HK-2 (cell line): ENCODE measurements around the gene LTO1.
A peak's percentile ranks its signal among the peaks of the same experiment; 100 is the strongest.

Experiments used
- DNase-seq: peaks from one replicate; pipeline ENCODE4 v3.0.0-alpha.2; 2018; ENCODE audit not compliant: unreplicated experiment

The LTO1 gene

DNA sequence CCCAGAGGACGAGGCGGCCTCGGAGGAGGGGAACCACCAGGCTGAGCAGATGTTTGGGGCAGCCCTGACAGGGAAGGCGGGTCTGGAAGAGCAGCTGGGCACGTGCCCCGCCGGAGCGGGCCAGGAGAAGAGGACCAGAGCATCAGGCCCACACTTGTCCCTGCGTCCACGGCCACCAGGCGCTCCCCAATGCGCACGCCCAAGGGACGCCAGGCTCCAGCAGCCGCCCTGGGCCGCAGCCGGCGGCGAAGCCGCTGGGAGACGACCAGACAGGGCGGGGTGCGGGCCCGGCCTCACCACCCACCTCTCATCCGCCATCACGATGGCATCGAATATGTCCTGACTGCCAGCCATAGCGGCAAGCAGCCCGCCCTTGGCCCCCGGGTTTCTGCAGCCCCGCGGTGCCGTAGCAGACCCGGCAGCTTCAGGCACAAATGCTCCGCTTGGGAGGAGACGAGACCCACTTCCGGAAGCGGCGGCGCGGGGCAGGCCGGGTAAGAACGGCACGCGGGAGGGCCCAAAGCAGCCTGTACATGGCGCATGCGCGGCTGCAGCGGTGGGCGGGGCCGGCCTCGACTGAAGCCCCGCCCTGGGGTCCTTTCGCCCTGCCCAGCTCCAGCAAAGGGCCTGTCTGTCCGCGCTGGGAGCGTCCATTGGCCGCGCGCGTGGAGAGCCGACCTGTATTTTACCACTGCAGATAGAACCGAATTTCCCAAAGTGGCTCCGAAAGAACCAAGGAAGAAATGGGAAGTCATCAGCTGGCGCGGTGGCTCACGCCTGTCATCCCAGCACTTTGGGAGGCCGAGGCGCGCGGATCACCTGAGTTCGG is at the start of gene LTO1:
TSS of gene LTO1 (minus strand) at position 468 of the 829 bp plus-strand sequence. CDS start at position 354, 114 bp downstream.
- DNase-seq: peak; percentile 94

DNA sequence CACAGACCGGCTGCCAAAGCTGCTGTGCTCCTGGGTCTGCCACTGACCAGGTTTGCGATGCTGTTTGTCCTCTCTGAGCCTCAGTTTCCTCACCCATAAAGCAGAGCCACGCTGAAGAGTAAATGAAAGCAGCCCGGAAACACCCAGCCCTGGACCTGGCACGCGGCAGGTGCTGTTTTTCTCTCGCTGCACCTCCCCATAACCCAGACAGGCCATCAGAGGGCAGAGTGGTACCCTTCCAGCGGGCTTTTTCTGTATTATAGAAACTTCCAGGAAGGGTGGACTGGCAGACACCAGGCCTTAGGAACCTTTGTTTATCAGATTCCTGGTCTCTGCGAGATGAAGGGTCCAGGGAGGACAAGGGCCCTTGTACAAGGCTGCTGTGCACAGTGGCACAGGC is 46.6 kb upstream of the LTO1 start:
- DNase-seq: no peak

DNA sequence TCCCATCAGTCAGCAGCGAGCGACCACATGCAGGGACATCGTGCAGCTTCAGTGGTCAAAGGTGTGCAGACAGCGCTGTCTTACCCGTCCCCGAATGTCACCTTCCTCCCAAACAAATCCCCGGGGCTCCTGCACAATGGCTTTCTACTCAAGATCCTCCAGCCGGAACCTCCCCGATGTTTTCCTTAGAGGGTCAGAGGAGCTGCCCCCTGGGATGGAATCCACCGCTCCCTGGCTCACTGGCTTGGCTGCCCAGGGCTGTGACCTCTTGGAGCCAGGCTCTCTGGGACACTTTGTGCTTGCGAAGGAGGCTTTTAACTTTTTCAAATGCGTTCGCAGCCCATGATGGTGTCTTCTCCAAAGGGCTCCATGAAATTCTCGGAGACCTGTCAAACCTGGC is 46.0 kb upstream of the LTO1 start:
- no peak for DNase-seq

DNA sequence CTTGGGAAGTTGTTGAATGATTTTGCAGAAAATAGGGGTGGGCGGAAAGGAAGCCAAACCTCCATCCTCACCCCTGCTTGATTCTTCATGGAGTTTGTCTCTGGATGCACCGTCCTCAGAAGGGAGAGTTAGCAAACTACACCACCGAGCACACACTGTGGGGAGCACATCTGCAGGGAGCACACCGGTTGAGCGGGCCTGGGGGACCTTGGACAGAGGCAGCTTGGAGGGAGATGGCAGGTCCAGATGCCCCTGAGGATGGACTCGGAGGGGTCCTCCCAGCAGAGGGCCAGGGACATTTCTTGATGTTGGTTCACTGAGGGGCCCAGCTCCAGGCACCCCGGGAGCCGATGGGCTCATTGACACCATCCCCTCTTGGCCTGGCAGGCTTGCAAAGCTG is 43.8 kb upstream of the LTO1 start:
- no peak for DNase-seq

DNA sequence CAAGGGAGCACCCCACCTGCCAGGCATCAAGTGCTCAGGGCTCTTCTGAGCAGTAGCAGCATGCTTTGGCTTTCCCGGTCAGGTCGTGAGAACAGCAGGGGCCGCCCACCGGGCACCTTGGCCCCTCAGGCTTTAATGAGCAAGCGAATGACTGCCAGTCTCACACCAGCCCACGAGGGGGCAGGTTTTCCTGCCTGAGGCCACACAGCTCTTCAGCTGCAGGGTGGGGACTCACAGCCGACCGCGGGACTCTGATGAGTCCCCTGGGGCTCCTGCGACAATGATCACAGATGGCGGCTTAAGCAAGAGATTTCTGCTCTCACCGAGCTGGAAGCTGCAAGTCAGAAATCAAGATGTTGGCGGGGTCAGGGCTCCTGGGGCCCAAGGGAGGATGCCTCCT is 43.0 kb upstream of the LTO1 start:
- DNase-seq: peak; percentile 8

GRCh38 chr11:69716891-69717747 is 42.0 kb upstream of the LTO1 start:
- no peak for DNase-seq

DNA sequence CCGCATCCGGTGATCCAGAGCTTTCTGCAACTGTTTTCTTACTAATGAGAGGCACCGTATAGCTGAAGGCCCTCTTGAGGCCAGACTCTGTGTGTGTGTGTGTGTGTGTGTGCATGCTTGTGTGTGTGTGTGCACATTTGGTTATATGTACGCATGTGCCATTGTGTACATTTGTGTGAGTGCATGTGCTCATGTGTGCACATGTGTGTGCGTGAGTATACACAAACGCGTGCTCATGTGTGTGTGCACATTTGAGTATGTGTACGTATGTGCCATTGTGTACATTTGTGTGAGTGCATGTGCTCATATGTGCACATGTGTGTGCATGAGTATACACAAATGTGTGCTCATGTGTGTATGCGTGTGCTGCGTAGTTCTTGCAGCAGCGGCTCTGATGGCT is 40.9 kb upstream of the LTO1 start:
- DNase-seq: no peak

DNA sequence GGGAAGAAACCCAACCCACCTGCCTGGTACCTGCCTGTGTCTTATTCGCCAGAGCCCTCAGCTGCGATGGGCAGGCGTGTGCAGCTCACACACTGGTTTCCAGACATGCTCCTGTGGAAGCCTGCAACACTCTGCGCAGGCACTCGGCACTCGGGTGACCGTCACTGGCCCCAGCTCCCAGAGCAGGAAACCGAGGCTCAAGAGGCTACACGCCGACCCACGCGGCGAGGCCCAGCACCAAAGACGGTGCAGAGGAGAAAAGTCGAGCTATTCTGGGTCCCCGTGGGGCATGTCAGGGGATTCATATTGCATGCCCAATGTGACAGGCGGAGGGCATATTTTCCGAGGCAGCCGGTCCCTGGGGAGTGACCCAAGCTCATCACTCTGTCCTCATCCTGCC is 40.3 kb upstream of the LTO1 start:
- DNase-seq: no peak

DNA sequence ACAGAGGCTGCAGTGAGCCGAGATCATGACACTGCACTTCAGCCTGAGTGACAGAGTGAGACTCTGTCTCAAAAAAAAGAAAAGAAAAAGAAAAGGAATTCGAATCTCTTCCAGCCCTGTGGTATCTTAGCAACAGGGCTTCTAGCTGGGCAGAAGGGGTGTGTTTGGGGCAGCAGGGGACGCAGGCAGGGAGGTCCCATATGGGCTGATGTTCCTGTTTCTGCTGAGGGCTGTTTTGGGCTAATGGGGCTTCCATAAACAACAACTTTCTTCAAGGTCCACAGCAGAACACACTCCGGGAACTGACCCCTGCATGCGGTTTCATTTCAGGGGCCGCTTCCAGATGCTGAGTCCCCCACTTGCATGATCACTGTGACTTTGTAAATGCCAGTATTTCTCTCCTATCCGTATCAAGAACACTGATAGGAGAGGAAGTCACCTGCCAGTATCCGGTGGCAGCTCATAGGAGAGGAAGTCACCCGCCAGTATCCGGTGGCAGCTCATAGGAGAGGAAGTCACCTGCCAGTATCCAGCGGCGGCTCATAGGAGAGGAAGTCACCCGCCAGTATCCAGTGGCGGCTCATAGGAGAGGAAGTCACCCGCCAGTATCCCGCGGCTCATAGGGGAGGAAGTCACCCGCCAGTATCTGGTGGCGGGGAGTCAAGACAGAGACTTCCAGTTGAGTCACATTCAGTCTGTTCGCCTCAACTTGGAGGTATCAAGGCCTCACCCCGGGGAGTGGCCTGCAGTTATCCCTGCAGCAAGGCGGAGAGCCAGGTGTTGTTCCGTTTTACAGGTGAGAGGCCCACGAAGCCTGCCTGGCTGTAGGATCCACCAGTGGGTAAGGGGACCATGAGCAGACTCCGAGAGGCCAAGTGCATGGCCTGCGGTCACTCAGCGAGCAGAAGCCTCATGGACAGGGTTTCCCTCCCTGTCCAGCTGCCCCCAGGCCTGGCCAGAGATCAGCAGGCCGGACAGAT is 37.0 kb upstream of the LTO1 start:
- no peak for DNase-seq

DNA sequence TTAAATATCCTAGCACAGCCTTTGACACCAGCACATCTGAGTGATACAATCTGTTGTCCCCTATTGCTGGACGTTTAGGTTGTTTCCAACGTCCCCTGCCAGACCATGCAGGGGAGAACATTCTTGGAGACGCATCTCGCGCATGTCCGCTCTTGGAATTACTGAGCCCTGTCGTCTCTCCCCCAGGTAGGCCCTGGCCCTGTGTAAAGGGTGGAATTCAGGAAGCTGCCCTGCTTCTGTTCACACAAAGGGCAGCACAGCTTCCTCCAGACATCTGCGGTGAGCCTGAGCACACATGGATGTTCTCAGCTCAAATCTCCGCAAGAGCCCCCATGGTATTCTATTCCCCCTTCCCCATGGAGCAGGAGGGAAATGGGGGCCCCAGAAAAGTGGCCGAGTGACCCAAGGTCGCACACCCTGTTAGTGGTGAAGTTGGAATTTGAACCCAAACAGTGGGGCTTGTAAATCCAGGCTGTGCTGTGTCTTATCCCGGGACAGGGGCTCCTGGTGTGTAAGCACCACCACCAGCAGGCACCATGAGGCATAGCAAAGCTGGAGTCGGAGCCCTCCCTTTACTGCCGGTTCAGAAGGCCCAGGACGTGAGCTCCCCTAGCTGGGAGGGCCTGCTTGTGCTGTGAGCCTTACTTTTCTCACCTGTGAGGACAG is 33.7 kb upstream of the LTO1 start:
- DNase-seq: no peak

DNA sequence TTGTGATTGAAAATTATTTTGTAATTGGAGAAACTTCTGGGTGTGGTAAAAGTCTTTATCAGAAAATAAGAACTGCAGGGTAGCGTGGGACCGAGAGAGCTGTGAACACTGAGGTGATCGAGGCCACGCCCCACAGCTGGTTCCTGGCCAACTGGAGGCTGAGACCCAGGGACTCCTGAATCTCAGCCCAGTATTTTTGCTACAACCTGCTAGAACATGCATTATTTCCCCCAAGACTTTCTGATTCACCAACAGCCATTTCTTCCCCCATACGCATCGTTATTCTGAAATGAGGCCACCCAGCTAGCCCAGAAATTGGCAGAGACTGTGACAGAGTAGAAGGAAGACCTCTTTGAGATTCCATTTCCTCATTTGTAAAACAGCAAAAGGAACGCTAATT is 32.0 kb upstream of the LTO1 start:
- no peak for DNase-seq

DNA sequence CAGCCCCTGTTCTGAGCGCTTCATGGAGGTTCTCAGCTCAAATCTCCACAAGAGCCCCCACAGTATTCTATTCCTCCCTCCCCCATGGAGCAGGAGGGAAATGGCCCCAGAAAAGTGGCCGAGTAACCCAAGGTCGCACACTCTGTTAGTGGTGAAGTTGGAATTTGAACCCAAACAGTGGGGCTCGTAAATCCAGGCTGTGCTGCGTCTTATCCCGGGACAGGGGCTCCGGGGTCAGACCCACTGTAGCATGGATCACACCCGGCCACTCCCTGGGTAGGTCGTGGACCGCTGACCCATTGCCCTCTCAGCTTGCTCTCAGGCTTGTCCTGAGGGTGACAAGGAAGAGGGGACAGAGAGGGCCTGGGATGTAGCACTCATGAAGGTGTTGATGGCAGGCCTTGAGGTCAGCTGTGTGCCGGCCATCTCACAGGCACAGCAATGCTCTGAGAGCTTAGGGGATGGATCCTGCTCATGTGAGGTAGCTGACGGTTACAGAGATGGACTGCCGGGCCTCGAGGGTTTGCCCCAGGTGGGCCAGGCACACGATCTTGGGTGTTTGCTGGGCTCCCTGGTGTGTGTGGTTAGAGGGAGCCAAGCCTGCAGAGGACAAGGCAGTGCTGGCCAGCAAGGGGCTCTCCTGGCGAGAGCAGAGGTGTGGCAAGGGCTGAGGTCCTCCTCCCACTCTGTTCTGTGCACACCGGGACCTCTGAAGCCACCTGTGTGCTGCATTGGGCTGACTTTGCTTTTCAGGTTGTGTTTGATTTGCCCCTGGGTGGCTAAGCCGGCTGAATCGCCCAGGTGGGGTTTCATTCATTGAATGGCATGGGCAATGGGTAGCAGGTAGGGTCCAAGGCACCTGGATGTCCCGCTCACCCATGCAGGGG is 31.0 kb upstream of the LTO1 start:
- no peak for DNase-seq

DNA sequence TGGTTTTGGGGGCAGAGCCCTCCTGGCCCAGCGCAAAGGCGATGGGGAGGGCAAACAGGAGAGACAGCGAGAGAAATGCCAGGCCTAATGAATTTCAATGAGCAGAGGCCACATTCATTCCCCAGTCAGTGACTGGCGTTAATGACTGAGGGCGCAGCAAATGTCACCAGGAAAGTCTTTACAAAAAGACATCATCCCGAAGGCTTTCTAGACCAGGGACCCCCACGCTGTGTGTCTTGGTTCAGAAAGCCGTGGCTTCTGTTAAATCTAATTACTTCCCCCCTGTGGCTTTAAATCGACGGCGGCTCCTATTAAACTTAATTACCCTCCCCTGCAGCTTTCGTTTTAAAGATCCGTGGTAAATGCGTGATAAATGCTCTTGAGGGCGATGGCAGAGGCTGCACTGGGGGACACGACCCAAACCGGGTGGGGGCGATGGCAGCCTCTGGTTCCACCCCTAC is 30.2 kb upstream of the LTO1 start:
- no peak for DNase-seq

GRCh38 chr11:69704508-69705253 is 29.5 kb upstream of the LTO1 start:
- DNase-seq: no peak

- DNase-seq: no peak
Observed at GRCh38 chr11:69703768-69704507, 28.8 kb upstream of the LTO1 start, which contains the start of gene FGF19. Gene FGF19, minus strand, starts transcription at chr11:69704022. Its CDS starts 146 bp downstream, at chr11:69703876.

DNA sequence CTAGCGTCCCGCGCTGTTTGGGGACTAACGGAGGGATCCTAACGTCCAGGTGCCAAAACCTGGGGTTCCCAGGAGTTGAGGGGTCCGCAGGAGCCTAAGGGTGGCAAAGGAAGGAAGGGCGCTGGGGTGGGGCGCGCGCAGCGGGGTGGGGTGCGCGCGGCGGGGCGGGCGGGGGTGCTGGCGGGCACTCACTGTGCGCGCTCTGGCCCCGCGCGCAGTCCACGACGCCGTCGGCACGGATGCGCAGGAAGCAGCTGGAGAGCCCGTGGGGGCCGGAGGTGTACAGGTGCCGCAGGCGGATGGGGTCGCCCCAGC is 28.3 kb upstream of the LTO1 start:
- DNase-seq: no peak

- DNase-seq: no peak
Observed at GRCh38 chr11:69702769-69703452, 27.8 kb upstream of the LTO1 start.

DNA sequence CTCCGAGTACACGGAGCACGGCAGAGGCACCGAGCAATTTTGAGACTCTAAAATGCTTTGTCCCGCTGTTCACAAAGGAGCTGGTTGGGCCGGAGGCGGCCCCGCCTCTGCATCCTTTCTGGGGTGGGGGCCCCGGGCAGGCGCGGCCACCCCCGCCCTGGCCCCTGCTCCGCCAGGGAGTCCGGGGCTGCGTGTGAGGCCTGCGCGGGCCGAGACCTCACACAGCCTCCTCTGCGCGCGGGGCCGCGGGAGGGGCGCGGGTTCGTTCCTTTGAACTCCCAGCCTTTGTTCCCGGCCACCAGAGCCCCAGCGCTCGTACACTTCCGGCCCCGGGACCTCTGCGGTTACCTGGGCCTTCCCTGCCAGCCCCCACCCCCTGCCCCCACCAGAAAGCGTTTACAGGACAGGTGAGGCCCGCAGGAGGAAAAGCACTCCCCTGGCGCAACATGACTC is 27.1 kb upstream of the LTO1 start:
- DNase-seq: no peak
